Measurements from ENCODE around the gene CST3. TPM values are rescaled to one million over a fixed set of nuclear protein-coding genes. Genes with fewer than 3 reads are reported as not detected.
"Not testable (repeated sequence)": the region's sequence is repeated elsewhere in the genome, so short reads cannot be mapped to it uniquely, and the experiment has no call there.

CST3 gene
- polyA plus RNA-seq, 1 donor: 101 TPM

- DNase-seq (ENCODE audit: low read depth): no peak
These were observed 5.9 kb upstream of the CST3 start for GRCh38 chr20:23643659-23644058.

DNA sequence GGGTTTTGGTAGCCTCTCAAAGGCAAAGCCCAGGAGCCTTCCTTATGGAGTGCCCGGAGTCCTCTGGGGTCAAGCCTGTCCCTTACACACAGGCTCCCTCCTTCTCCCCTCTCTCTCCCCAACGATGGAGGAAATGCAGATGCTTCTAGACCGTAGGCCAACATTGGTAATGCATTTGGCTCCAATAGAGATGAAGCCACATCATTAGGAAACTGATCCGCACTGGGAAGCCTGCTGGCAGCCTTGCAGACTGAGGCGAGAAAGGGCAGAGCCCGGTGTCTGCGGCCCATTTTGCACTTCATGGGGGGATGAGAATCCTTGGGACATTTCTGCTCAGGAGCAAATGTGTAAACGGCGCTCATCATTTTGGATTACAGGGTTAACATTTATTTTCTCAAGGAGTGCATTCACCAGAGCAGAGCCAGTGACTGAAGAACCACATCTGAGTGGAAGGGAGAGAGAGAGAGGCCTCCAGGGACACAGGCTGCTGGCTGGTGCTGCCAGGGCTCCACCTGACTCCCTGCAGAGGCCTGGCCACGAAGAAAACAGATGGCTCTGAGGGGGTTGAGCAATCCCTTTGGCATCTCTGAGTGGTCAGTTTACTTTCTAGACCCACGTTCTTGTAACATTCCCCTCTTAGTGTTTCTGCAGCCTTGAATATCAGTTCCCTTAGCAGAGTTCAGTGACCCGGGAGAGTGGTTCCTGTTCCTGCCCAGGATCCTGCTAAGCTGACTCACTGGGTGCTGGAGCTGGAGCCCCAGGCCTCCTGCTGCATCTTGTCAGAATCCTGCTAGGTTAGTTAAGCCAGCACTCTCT lies 4.4 kb upstream of the CST3 start:
- DNase-seq (ENCODE audit: low read depth): no peak

DNA sequence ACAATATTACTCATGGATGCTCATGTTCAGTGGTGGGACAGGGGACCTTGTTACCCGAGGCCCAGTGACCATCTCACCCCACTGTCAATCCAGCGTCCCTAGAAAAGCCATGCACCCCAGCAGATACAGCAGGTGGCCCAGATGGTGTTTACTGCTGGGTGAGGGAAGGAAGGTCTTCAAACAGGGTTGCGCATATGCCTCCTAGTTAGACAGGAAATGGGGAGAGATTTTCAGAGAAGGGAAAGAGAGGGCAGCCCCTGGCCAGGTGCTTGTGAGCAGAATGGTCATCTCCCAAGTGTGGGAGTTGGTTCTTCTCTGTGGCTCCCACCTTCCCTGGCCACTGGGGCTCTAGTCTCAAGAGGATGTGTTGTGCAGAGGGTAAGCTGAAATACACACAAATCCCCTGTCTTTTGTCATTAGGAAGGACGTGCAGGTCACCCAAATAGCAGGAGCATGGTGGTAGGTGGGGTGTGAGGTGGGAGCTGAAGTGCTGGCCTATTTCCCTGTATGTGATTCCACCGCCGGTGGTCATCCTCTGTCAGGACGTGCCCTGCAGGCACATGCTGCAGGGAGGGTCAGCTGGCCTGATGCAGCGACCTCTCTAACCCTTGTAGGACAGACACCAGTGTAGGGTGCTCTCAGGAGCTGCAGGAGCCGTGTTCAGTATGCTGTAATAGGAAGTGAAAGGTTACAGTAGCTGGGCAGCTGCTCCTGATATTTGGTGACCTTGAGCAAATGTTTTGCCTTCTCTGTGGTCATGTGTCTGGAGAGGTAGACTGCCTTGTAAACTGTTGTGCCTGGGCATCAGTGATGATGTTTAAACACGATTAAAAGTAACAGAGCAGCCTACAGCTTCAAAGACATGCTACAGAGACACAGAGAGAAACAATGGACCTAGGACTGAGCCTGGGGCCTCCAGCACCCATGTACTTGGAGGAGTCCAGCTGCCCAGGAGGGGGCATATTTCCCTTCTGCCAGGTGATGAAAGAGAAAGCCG lies 3.2 kb upstream of the CST3 start:
- DNase-seq (ENCODE audit: low read depth): no peak

GRCh38 chr20:23640018-23640601 lies 2.4 kb upstream of the CST3 start:
- DNase-seq (ENCODE audit: low read depth): no peak

- no peak for DNase-seq (ENCODE audit: low read depth)
These were observed 1.8 kb upstream of the CST3 start for GRCh38 chr20:23639490-23639958.

DNA sequence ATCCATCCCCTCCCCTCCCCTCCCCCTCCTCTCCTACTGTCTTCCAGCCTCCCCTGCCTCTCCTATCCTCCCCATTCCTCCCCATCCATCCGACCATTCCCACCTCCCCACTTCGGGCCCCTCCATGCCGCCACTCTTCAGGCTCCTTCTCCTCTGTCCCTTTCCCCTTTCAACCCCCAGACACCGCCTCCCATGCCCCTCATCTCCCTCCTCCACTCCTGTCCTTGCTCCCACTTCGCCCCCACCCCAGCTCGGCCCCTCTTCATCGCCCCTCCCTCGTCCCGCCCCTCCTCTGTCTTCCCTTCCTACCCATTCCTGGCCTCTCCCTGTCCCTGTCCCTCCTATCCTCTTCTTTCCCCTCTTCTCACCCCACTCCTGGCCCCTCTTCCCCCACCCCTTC lies 554 bp upstream of the CST3 start:
- DNase-seq (ENCODE audit: low read depth): no peak

DNA sequence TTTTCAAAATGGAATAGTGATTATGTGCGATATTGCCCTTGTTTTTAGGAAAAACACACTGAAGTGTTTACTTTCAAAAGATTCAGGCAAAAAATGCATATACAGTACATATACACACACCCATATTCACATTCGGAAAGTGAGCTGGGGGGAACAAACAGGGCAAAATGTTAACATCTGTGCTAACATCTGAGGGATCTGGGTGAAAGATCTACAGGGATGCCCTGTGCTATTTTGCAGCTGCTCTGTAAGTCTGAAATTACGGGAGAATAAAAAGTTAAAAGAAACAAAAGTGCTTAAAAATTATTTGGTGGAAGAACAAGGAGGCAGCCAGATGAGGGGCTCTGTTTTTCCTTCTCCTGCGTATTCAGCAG lies 860 bp downstream of the CST3 start:
- DNase-seq (ENCODE audit: low read depth): no peak

GRCh38 chr20:23636182-23636907 lies 1.4 kb downstream of the CST3 start:
- DNase-seq (ENCODE audit: low read depth): no peak

DNA sequence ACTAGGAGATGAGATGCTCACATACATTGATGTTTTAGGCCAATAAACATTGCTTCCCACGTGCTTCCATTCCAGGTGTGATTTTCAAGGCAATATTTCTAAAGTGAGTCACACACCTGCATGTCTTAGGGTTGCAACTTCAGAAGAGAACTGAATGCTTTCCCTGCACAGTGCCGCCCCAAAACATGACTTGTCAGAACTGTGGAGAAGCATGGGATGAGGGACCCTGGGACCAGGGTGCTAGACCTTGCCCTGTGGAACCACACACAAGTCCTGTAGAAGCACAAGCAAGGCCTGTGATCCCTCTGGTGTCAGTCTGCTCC lies 2.0 kb downstream of the CST3 start:
- not testable (repeated sequence) for DNase-seq (ENCODE audit: low read depth)

DNA sequence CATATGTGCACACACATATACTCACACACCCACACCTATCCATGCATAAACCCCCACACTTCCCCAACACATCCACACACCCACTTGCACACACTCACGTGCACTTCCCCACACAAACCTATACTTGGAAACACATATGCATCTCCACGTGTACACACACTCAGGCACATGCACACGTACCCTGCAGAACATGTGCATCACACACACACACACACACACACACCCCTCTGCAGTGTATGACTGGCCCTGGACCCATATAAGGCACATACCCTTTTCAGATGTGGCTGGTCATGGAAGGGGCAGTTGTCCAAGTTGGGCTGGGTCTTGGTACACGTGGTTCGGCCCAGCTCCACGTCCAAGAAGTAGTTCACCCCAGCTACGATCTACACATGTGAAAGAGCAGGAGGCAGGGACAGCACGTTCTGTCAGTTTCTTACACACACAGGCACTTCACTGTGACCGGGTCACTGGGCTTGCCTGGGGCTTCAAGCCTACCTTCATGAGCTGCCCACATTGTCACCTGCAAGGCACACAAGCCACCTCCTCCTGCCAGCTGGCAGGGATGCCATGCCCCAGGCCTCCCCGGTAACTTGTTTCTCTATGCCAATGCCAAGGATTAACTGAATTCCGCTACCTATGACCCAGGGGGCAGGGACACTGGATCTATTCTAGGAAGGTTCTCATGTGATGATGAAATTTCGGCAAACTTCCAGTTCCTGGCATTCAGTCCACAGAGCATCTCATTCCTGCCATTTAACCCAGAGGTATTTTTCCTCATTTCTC lies 2.6 kb downstream of the CST3 start:
- no peak for DNase-seq (ENCODE audit: low read depth)

- DNase-seq (ENCODE audit: low read depth): no peak
These were observed 3.5 kb downstream of the CST3 start for GRCh38 chr20:23634044-23634801.

- DNase-seq (ENCODE audit: low read depth): no peak
These were observed 4.8 kb downstream of the CST3 start for GRCh38 chr20:23632711-23633573.

GRCh38 chr20:23631981-23632710 lies 5.6 kb downstream of the CST3 start:
- no peak for DNase-seq (ENCODE audit: low read depth)

DNA sequence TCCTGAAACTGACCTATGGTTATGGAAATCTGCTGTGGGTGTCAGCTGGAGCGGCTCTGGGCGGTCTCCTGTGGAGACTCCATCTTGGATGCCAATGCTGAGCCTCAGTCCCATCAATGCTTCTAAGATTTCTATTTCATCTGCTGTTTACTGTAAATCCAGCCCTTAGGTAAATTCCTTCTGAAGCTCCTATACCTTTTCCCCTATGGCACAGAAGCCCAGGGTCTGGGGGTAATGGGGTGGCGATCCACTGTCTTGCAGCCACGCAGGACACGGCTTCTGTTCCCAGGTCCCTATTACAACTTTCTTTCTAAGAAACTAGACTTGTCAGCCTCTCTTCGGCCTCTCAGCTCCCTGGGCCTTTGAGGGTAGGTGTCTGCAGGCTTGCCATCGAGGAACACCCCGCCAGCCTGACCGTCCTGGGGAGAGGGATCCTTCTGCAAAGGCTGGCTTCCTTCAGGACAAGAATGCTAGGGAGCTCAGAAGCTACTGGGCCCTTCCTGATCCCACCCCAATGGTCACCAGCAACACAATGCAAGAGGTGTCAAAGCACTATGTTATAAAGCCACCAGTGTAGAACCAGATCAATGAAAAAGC lies 6.4 kb downstream of the CST3 start:
- no peak for DNase-seq (ENCODE audit: low read depth)

- no peak for DNase-seq (ENCODE audit: low read depth)
These were observed 7.3 kb downstream of the CST3 start for GRCh38 chr20:23630392-23630849.

GRCh38 chr20:23629542-23630391 lies 8.0 kb downstream of the CST3 start:
- DNase-seq (ENCODE audit: low read depth): no peak

DNA sequence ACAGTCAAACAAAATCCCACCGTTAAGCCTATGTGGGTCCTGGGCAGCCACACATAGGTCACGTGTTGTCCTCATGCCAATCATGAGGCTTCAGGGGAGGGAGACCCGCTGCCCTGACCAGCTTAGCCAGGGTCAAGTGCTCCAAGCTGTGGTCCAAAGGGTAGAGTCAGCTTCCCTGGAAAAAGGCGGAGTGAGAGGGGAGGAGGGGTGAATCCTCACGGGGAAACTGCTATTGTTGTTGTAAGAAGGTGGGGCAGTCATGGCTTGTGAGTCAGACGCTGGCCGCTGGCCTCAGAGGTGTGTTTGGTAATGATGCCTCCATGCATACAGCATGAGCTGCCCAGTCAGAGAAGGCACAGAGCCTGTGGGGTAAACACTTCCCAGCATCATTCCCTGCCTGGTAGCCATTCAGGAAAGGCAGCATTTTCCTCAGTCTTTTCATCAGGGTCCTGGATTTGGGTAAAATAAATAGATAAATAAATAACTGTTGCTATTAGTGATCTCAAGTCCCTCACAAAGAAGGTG lies 8.7 kb downstream of the CST3 start:
- no peak for DNase-seq (ENCODE audit: low read depth)

Data from forelimb muscle (tissue), 1 donor.